ENCODE measurements around the gene ARHGAP18. TPM values are rescaled to one million over a fixed set of nuclear protein-coding genes. Genes with fewer than 3 reads are reported as not detected.

The ARHGAP18 gene
- polyA plus RNA-seq, 3 donors = 7.6 to 13.8 (median 13.0) TPM

GRCh38 chr6:129534926-129535325 lies 175.1 kb downstream of the ARHGAP18 start:
- H3K27ac ChIP-seq (ENCODE audit: low read depth, low read length) = no peak overlapping the region

Other genes starting within 250 kb of the ARHGAP18 start
- not detected for gene TMEM244, start 151.1 kb upstream of the ARHGAP18 start, polyA plus RNA-seq

Measured in adipose tissue (tissue), 3 donors.